Ishikawa (cell line): ENCODE measurements around the gene NPFFR1.

Experiments
- CEBPB ChIP-seq: IDR thresholded peaks from 2 replicates; pipeline ENCODE4 v1.6.1; 2012
- CREB1 ChIP-seq: IDR thresholded peaks from 2 replicates; pipeline ENCODE4 v1.6.1; 2012; ENCODE audit warnings: low read depth
- EGR1 ChIP-seq: IDR thresholded peaks from 2 replicates; pipeline ENCODE4 v1.6.1; 2012
- EP300 ChIP-seq: IDR thresholded peaks from 2 replicates; pipeline ENCODE4 v1.6.1; 2012; ENCODE audit warnings: borderline replicate concordance
- FOXM1 ChIP-seq: IDR thresholded peaks from 2 replicates; pipeline ENCODE4 v1.6.1; 2012; ENCODE audit warnings: low read depth, borderline replicate concordance
- MAX ChIP-seq: IDR thresholded peaks from 2 replicates; pipeline ENCODE4 v1.6.1; 2012
- NFIC ChIP-seq: IDR thresholded peaks from 2 replicates; pipeline ENCODE4 v1.6.1; 2012
- RAD21 ChIP-seq: IDR thresholded peaks from 2 replicates; pipeline ENCODE4 v1.6.1; 2012; ENCODE audit warnings: low read depth
- REST ChIP-seq: IDR thresholded peaks from 2 replicates; pipeline ENCODE4 v1.6.1; 2012; ENCODE audit warnings: low read depth, mild to moderate bottlenecking
- TAF1 ChIP-seq: IDR thresholded peaks from 2 replicates; pipeline ENCODE4 v1.6.1; 2012; ENCODE audit warnings: low read depth, mild to moderate bottlenecking
- TCF12 ChIP-seq: IDR thresholded peaks from 2 replicates; pipeline ENCODE4 v1.6.1; 2012; ENCODE audit warnings: low read depth
- TEAD4 ChIP-seq: IDR thresholded peaks from 2 replicates; pipeline ENCODE4 v1.6.1; 2012
- USF1 ChIP-seq: IDR thresholded peaks from 2 replicates; pipeline ENCODE4 v1.6.1; 2012
- ZBTB7A ChIP-seq: IDR thresholded peaks from 2 replicates; pipeline ENCODE4 v1.6.1; 2012; ENCODE audit warnings: low read depth

GRCh38 chr10:70269741-70270140 is 14.1 kb downstream of the NPFFR1 start:
- TF ChIP-seq TEAD4 (no peak), CEBPB (no peak), TAF1 (no peak), REST (no peak), CREB1 (no peak), MAX (no peak), TCF12 (no peak), EP300 (no peak), EGR1 (no peak), NFIC (no peak), RAD21 (no peak), ZBTB7A (no peak), FOXM1 (no peak), USF1 (no peak)
